Measurements from ENCODE around the gene PFDN4.

DNA sequence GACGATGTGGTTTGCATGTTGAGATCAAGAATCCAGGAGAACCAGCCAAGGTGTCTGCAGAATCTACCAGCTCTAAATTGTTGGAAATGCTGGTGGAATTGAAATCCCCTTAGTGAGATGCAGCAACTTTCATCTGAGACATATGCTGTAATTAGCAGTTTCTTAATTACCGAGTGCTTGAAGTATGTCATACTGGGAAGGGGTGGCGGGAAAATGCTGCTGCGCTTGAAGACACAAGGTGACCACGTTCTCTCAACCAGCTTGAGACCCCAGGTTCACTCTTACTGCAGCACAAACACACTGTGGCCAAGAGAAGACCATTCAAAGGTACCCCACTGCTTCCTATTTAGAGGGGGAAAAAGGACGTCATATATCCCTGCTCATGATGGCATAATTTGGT is 59.0 kb downstream of the PFDN4 start:
- no peak for TF ChIP-seq POLR2A (IDR thresholded peaks at IDR 0.05; ENCODE audit: low read length)
- TF ChIP-seq GATA1 (IDR thresholded peaks at IDR 0.05; ENCODE audit: low read depth, low read length) = no peak

Measured in erythroblast (primary cell).